NT2/D1 (cell line): Measurements from ENCODE around the gene NFIA.

Experiments
- SUZ12 ChIP-seq: IDR thresholded peaks from 2 replicates; pipeline ENCODE4 v1.6.1; 2011; ENCODE audit not compliant: insufficient read length, insufficient read depth; ENCODE audit errors: extremely low read depth
- YY1 ChIP-seq: IDR thresholded peaks from 2 replicates; pipeline ENCODE4 v1.6.1; 2011; ENCODE audit not compliant: insufficient read length, insufficient read depth
- ZNF274 ChIP-seq: IDR thresholded peaks from 2 replicates; pipeline ENCODE4 v1.6.1; 2011; ENCODE audit warnings: mild to moderate bottlenecking, low read depth, low read length

DNA sequence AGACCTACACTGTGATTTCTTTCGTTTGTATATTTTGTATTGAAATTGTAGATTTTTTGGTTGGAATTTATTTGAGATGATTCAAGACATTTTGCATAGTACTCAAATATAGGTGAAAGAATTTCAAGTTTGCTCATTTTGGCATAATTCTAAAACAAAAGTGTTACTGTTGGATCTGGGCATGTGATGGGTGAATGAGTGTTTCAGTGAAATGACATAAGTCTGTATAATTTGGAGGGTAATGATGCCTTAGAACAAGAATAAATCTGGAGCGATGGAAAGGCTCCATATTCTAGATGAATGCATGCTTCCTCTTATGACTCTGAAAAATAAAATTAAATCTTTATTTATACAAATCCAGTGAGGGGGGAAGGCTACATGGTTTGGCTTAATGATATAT, 41.0 kb downstream of the NFIA start:
- TF ChIP-seq SUZ12 = no peak
- TF ChIP-seq YY1 = no peak
- no peak for TF ChIP-seq ZNF274
